Right hindlimb (tissue), 1 donor: ENCODE measurements around the gene FOXO3.
A peak's percentile ranks its signal among the peaks of the same experiment; 100 is the strongest.
"Not testable (repeated sequence)": the region's sequence is repeated elsewhere in the genome, so short reads cannot be mapped to it uniquely, and the experiment has no call there.

Experiments used
- DNase-seq: peaks from one replicate; pipeline ENCODE4 v3.0.0-alpha.2; 2018

The FOXO3 gene

GRCh38 chr6:108665495-108666196 lies 104.9 kb downstream of the FOXO3 start:
- DNase-seq = no peak

GRCh38 chr6:108666656-108667260 lies 106.0 kb downstream of the FOXO3 start:
- no peak for DNase-seq

- peak; percentile 41 for DNase-seq
Measured at GRCh38 chr6:108667993-108668392, 107.3 kb downstream of the FOXO3 start.

GRCh38 chr6:108669673-108670072 lies 109.0 kb downstream of the FOXO3 start:
- no peak for DNase-seq

GRCh38 chr6:108671175-108671574 lies 110.5 kb downstream of the FOXO3 start:
- DNase-seq = no peak

- no peak for DNase-seq
Measured at GRCh38 chr6:108671790-108672189, 111.1 kb downstream of the FOXO3 start.

- no peak for DNase-seq
Measured at GRCh38 chr6:108672641-108673040, 111.9 kb downstream of the FOXO3 start.

GRCh38 chr6:108673153-108673552 lies 112.4 kb downstream of the FOXO3 start:
- DNase-seq = no peak

- no peak for DNase-seq
Measured at GRCh38 chr6:108673602-108674001, 112.9 kb downstream of the FOXO3 start.

- DNase-seq = no peak
Measured at GRCh38 chr6:108675226-108676200, 114.8 kb downstream of the FOXO3 start.

GRCh38 chr6:108676555-108676954 lies 115.8 kb downstream of the FOXO3 start:
- no peak for DNase-seq

GRCh38 chr6:108677357-108677756 lies 116.6 kb downstream of the FOXO3 start:
- DNase-seq = no peak

GRCh38 chr6:108677894-108678293 lies 117.2 kb downstream of the FOXO3 start:
- no peak for DNase-seq

- not testable (repeated sequence) for DNase-seq
Measured at GRCh38 chr6:108680314-108680713, 119.6 kb downstream of the FOXO3 start.

- not testable (repeated sequence) for DNase-seq
Measured at GRCh38 chr6:108681721-108682120, 121.0 kb downstream of the FOXO3 start.

GRCh38 chr6:108682383-108683119 lies 121.8 kb downstream of the FOXO3 start:
- not testable (repeated sequence) for DNase-seq

- DNase-seq = not testable (repeated sequence)
Measured at GRCh38 chr6:108683976-108684375, 123.3 kb downstream of the FOXO3 start.

GRCh38 chr6:108684771-108685329 lies 124.1 kb downstream of the FOXO3 start:
- DNase-seq = no peak

GRCh38 chr6:108685970-108686369 lies 125.3 kb downstream of the FOXO3 start:
- DNase-seq = no peak

- no peak for DNase-seq
Measured at GRCh38 chr6:108686896-108687295, 126.2 kb downstream of the FOXO3 start.

- DNase-seq = no peak
Measured at GRCh38 chr6:108687921-108688320, 127.2 kb downstream of the FOXO3 start.
